SK-N-SH (cell line): Measurements from ENCODE around the gene OR9Q1. TPM values are rescaled to one million over a fixed set of nuclear protein-coding genes. Genes with fewer than 3 reads are reported as not detected.

Experiments used
- CTCF ChIA-PET: fragments of 300-600, 350-600 bp; formaldehyde crosslinking; extraction: SDS; loops from one replicate; lab custom pipeline; 2021; lab: Yijun Ruan, JAX
- POLR2A ChIA-PET: fragments of 350-600 bp; sonication (Branson Sonifier 250); formaldehyde crosslinking; extraction: SDS; loops from one replicate; lab custom pipeline; 2020; ENCODE audit warnings: antibody characterized with exemption, inconsistent platforms; lab: Yijun Ruan, JAX
- DNase-seq: peaks from one replicate; pipeline ENCODE4 v3.0.0; 2012
- H2AFZ ChIP-seq: fragments of 200-600 bp; sonication (generic); 2 replicates; pipeline ENCODE4 v1.8.1; 2016; ENCODE audit warnings: antibody characterized with exemption, mild to moderate bottlenecking, low read depth
- H3F3A ChIP-seq: fragments of 200-600 bp; sonication (generic); replicated peaks from 2 replicates; pipeline ENCODE3; 2016; ENCODE audit warnings: antibody characterized with exemption, mild to moderate bottlenecking; ENCODE audit not compliant: insufficient read depth
- H3K27ac ChIP-seq, 2 experiments: fragments of 200-500 bp in 1 of 2; fragments of 200-600 bp in 1 of 2; sonication (Bioruptor generic) in 1 of 2; sonication (generic), shearing (Covaris generic) in 1 of 2; 2 replicates each; pipeline versions ENCODE4 v1.5.1 to v1.6.1; 2014 to 2016; ENCODE audit warnings: low read depth in 2 of 2, inconsistent platforms in 1 of 2, low read length in 1 of 2, mild to moderate bottlenecking in 1 of 2, mixed read lengths in 1 of 2
- H3K27me3 ChIP-seq: fragments of 200-600 bp; sonication (generic), shearing (Covaris generic); 2 replicates; pipeline ENCODE4 v1.6.1; 2016; ENCODE audit warnings: mixed run types; ENCODE audit not compliant: insufficient read depth
- H3K36me3 ChIP-seq, 2 experiments: fragments of 200-500 bp in 1 of 2; fragments of 200-600 bp in 1 of 2; sonication (Bioruptor generic) in 1 of 2; sonication (generic) in 1 of 2; replicated peaks in 1 of 2; 2 replicates each; pipeline versions ENCODE3 to v1.5.1; 2014 to 2016; ENCODE audit warnings: low read length in 1 of 2, mild to moderate bottlenecking in 1 of 2; ENCODE audit not compliant: insufficient read depth in 2 of 2, control insufficient read depth in 1 of 2
- H3K4me1 ChIP-seq, 2 experiments: fragments of 200-500 bp in 1 of 2; fragments of 200-600 bp in 1 of 2; sonication (Bioruptor generic) in 1 of 2; sonication (generic), shearing (Covaris generic) in 1 of 2; 2 replicates each; pipeline versions ENCODE4 v1.5.1 to v1.6.1; 2014 to 2016; ENCODE audit warnings: low read depth in 1 of 2, low read length in 1 of 2, mixed run types in 1 of 2; ENCODE audit not compliant: insufficient read depth in 2 of 2, control insufficient read depth in 1 of 2
- H3K4me2 ChIP-seq: fragments of 200-600 bp; sonication (generic), shearing (Covaris generic); 2 replicates; pipeline ENCODE4 v1.6.1; 2017; ENCODE audit warnings: mixed run types
- H3K4me3 ChIP-seq, 2 experiments: fragments of 200-500 bp in 1 of 2; fragments of 200-600 bp in 1 of 2; sonication (Bioruptor generic) in 1 of 2; sonication (generic), shearing (Covaris generic) in 1 of 2; 2 replicates each; pipeline versions ENCODE4 v1.5.1 to v1.8.1; 2014 to 2016; ENCODE audit warnings: low read depth in 2 of 2, inconsistent platforms in 1 of 2, low read length in 1 of 2, mild to moderate bottlenecking in 1 of 2, mixed read lengths in 1 of 2, moderate library complexity in 1 of 2
- H3K79me2 ChIP-seq: fragments of 200-600 bp; sonication (generic); 2 replicates; pipeline ENCODE4 v1.8.1; 2017; ENCODE audit warnings: mild to moderate bottlenecking; ENCODE audit not compliant: insufficient read depth
- H3K9ac ChIP-seq: fragments of 200-600 bp; sonication (generic); 2 replicates; pipeline ENCODE4 v1.6.1; 2017; ENCODE audit warnings: mixed run types
- H3K9me2 ChIP-seq: fragments of 200-600 bp; sonication (generic); 2 replicates; pipeline ENCODE4 v1.6.1; 2017; ENCODE audit warnings: mixed run types
- H3K9me3 ChIP-seq: fragments of 200-600 bp; sonication (generic); 2 replicates; pipeline ENCODE4 v1.6.1; 2017; ENCODE audit warnings: mixed run types, mild to moderate bottlenecking, moderate library complexity
- H4K20me1 ChIP-seq: fragments of 200-600 bp; sonication (generic); 2 replicates; pipeline ENCODE4 v1.6.1; 2017; ENCODE audit warnings: mild to moderate bottlenecking, mixed run types; ENCODE audit not compliant: insufficient read depth
- MEF2A ChIP-seq: IDR thresholded peaks from 2 replicates; pipeline ENCODE4 v1.4.0; 2012; ENCODE audit warnings: low read depth, borderline replicate concordance
- MXI1 ChIP-seq: IDR thresholded peaks from 2 replicates; pipeline ENCODE4 v1.6.1; 2012; ENCODE audit warnings: mild to moderate bottlenecking, low read depth, low read length, improper control_type of control experiment
- POLR2AphosphoS5 ChIP-seq: IDR thresholded peaks from 2 replicates; pipeline ENCODE4 v1.6.1; 2012; ENCODE audit warnings: low read depth, low read length
- RCOR1 ChIP-seq: fragments of 150-350 bp; IDR thresholded peaks from 2 replicates; pipeline ENCODE4 v1.6.1; 2017; ENCODE audit warnings: antibody characterized with exemption, low read length
- REST ChIP-seq: IDR thresholded peaks from 2 replicates; pipeline ENCODE4 v1.6.1; 2012; ENCODE audit warnings: mild to moderate bottlenecking, low read depth, low read length, moderate library complexity
- TEAD4 ChIP-seq: IDR thresholded peaks from 2 replicates; pipeline ENCODE4 v1.4.0; 2012; ENCODE audit warnings: mild to moderate bottlenecking, borderline replicate concordance; ENCODE audit not compliant: insufficient read depth
- USF1 ChIP-seq: IDR thresholded peaks from 2 replicates; pipeline ENCODE4 v1.4.0; 2012; ENCODE audit warnings: low read depth, borderline replicate concordance
- ZBTB33 ChIP-seq: IDR thresholded peaks from 2 replicates; pipeline ENCODE4 v1.4.0; 2012; ENCODE audit warnings: low read depth, borderline replicate concordance
- WGBS: methylation state at CpG from one replicate; pipeline ENCODE4 v1.1.6; 2017; ENCODE audit warnings: low lambda C conversion rate; 5-methylcytosine and 5-hydroxymethylcytosine counted together
- polyA plus RNA-seq, 3 experiments: library from polyadenylated mRNA; depleted of rRNA; stranded (reverse); fragments of >200 nt; gene quantifications; 2 replicates each; pipeline ENCODE4 v1.2.3, GENCODE V29; 2012

The OR9Q1 gene
- polyA plus RNA-seq, 1 of the 3 experiments (the other 2 are of a cell fraction) = not detected

- no peaks in the 10 kb centered on the region for H4K20me1 ChIP-seq
- ChIA-PET POLR2A (no interaction called here), CTCF (no interaction called here)
- no peaks in the 10 kb centered on the region; the same call in 1 of the 2 replicates for H3K27me3 ChIP-seq
- TF ChIP-seq MEF2A = no peak
- H3K4me2 ChIP-seq = no peak overlapping the region
- H3K27ac ChIP-seq = no peak overlapping the region
- WGBS = 3% methylated on average over 2 of the region's 2 CpGs
- H3K4me3 ChIP-seq = no peak overlapping the region
- no peaks in the 10 kb centered on the region for H3K79me2 ChIP-seq
- H3K36me3 ChIP-seq = no peaks in the 10 kb centered on the region
- no peak overlapping the region for H3K9ac ChIP-seq
- no peak overlapping the region for H2AFZ ChIP-seq
- no peaks in the 10 kb centered on the region for H3K4me1 ChIP-seq
- no peaks in the 10 kb centered on the region for H3K9me2 ChIP-seq
- H3F3A ChIP-seq = no peaks in the 10 kb centered on the region
- no peaks in the 10 kb centered on the region for H3K9me3 ChIP-seq
- no peak for DNase-seq
These were observed 52.1 kb downstream of the OR9Q1 start for GRCh38 chr11:58075781-58076180.

GRCh38 chr11:58086528-58086927, 62.8 kb downstream of the OR9Q1 start:
- WGBS = 4% methylated on average over 2 of the region's 2 CpGs
- TF ChIP-seq REST = no peak
- TF ChIP-seq RCOR1 = no peak
- TF ChIP-seq MXI1 = no peak
- no peak for TF ChIP-seq ZBTB33
- no peak for TF ChIP-seq USF1
- TF ChIP-seq TEAD4 = no peak
- TF ChIP-seq POLR2AphosphoS5 = no peak
- H3K27me3 ChIP-seq = no peaks in the 10 kb centered on the region

More at GRCh38 chr11:58086528-58086927, 62.8 kb downstream of the OR9Q1 start:
- H3K36me3 ChIP-seq = no peaks in the 10 kb centered on the region
- H3K4me2 ChIP-seq = no peak overlapping the region
- no peaks in the 10 kb centered on the region for H4K20me1 ChIP-seq
- no peak overlapping the region for H2AFZ ChIP-seq
- H3K9ac ChIP-seq = no peak overlapping the region
- POLR2A ChIA-PET = no interaction called here
- H3K4me1 ChIP-seq = no peaks in the 10 kb centered on the region
- no peaks in the 10 kb centered on the region for H3K9me2 ChIP-seq
- no peak overlapping the region for H3K4me3 ChIP-seq
- DNase-seq = no peak
- no peak overlapping the region for H3K27ac ChIP-seq
- CTCF ChIA-PET = no interaction called here
- H3K9me3 ChIP-seq = no peaks in the 10 kb centered on the region
- H3K79me2 ChIP-seq = no peaks in the 10 kb centered on the region
- H3F3A ChIP-seq = no peaks in the 10 kb centered on the region
